H9 (cell line): ENCODE data around the gene PHC3. TPM values are rescaled to one million over a fixed set of nuclear protein-coding genes. Genes with fewer than 3 reads are reported as not detected.

ENCODE experiments used
- DNase-seq: peaks from one replicate; pipeline ENCODE4 v3.0.0-alpha.2; 2017
- H2AFZ ChIP-seq: one replicate; pipeline ENCODE4 v1.6.1; 2013; ENCODE audit warnings: mild to moderate bottlenecking, low read length, control low read depth, moderate library complexity
- H2AK5ac ChIP-seq: 2 replicates; pipeline ENCODE4 v1.6.1; 2013; ENCODE audit warnings: low read length, control low read depth, mixed read lengths; ENCODE audit not compliant: insufficient read length
- H2BK120ac ChIP-seq: one replicate; pipeline ENCODE4 v1.6.1; 2013; ENCODE audit warnings: low read depth, mild to moderate bottlenecking, low read length, control low read depth, inconsistent platforms; ENCODE audit not compliant: poor library complexity, severe bottlenecking
- H2BK12ac ChIP-seq: 2 replicates; pipeline ENCODE4 v1.6.1; 2013; ENCODE audit warnings: low read length, control low read depth, mixed read lengths, low read depth; ENCODE audit not compliant: insufficient read length
- H2BK15ac ChIP-seq: 2 replicates; pipeline ENCODE4 v1.6.1; 2013; ENCODE audit warnings: low read depth, low read length, control low read depth
- H2BK20ac ChIP-seq: one replicate; pipeline ENCODE4 v1.6.1; 2013; ENCODE audit warnings: low read depth, mild to moderate bottlenecking, low read length, control low read depth, inconsistent platforms; ENCODE audit not compliant: poor library complexity, severe bottlenecking
- H2BK5ac ChIP-seq: 2 replicates; pipeline ENCODE4 v1.6.1; 2013; ENCODE audit warnings: low read length, control low read depth, mixed read lengths; ENCODE audit not compliant: insufficient read length
- H3K14ac ChIP-seq: 2 replicates; pipeline ENCODE4 v1.6.1; 2013; ENCODE audit warnings: low read length, control low read depth; ENCODE audit not compliant: insufficient read depth
- H3K18ac ChIP-seq: 2 replicates; pipeline ENCODE4 v1.6.1; 2013; ENCODE audit warnings: low read depth, mild to moderate bottlenecking, mixed read lengths, low read length, control low read depth; ENCODE audit not compliant: insufficient read length
- H3K23ac ChIP-seq: 2 replicates; pipeline ENCODE4 v1.6.1; 2013; ENCODE audit warnings: low read length, control low read depth, mixed read lengths, low read depth; ENCODE audit not compliant: insufficient read length
- H3K23me2 ChIP-seq: 2 replicates; pipeline ENCODE4 v1.6.1; 2013; ENCODE audit warnings: low read depth, mild to moderate bottlenecking, mixed read lengths, low read length, control low read depth; ENCODE audit not compliant: insufficient read length, poor library complexity, severe bottlenecking
- H3K27ac ChIP-seq: 2 replicates; pipeline ENCODE4 v1.5.1; 2013; ENCODE audit warnings: low read length, control low read depth, mixed read lengths, low read depth; ENCODE audit not compliant: insufficient read length
- H3K27me3 ChIP-seq: 2 replicates; pipeline ENCODE4 v1.6.1; 2013; ENCODE audit warnings: low read length, control low read depth, inconsistent platforms; ENCODE audit not compliant: insufficient read depth
- H3K4ac ChIP-seq: 2 replicates; pipeline ENCODE4 v1.6.1; 2013; ENCODE audit warnings: low read depth, mild to moderate bottlenecking, control low read depth, inconsistent platforms, low read length, moderate library complexity
- H3K4me1 ChIP-seq: 2 replicates; pipeline ENCODE4 v1.6.1; 2013; ENCODE audit warnings: low read length, control low read depth, inconsistent platforms; ENCODE audit not compliant: insufficient read depth
- H3K4me2 ChIP-seq: 2 replicates; pipeline ENCODE4 v1.6.1; 2013; ENCODE audit warnings: low read length, control low read depth, mixed read lengths; ENCODE audit not compliant: insufficient read length, insufficient read depth
- H3K56ac ChIP-seq: 2 replicates; pipeline ENCODE4 v1.6.1; 2013; ENCODE audit warnings: low read depth, mild to moderate bottlenecking, mixed read lengths, low read length, control low read depth; ENCODE audit not compliant: insufficient read length
- H3K79me1 ChIP-seq: 2 replicates; pipeline ENCODE4 v1.6.1; 2013; ENCODE audit warnings: low read depth, mild to moderate bottlenecking, moderate library complexity, low read length, control low read depth, inconsistent platforms; ENCODE audit not compliant: insufficient read depth, poor library complexity, severe bottlenecking
- H3K79me2 ChIP-seq: 2 replicates; pipeline ENCODE4 v1.6.1; 2013; ENCODE audit warnings: low read length, control low read depth, inconsistent platforms; ENCODE audit not compliant: insufficient read depth
- H3K9ac ChIP-seq: 2 replicates; pipeline ENCODE4 v1.6.1; 2013; ENCODE audit warnings: low read length, control low read depth, mixed read lengths; ENCODE audit not compliant: insufficient read length; ENCODE audit errors: extremely low read depth
- H3K9me3 ChIP-seq: one replicate; pipeline ENCODE4 v1.6.1; 2013; ENCODE audit warnings: low read depth, low read length, inconsistent platforms; ENCODE audit not compliant: control insufficient read depth
- H3T11ph ChIP-seq: one replicate; pipeline ENCODE4 v1.6.1; 2013; ENCODE audit warnings: mild to moderate bottlenecking, low read length, control low read depth, inconsistent platforms
- H4K20me1 ChIP-seq: one replicate; pipeline ENCODE4 v1.6.1; 2013; ENCODE audit not compliant: control insufficient read depth, insufficient read length, insufficient read depth
- H4K5ac ChIP-seq: 2 replicates; pipeline ENCODE4 v1.6.1; 2013; ENCODE audit warnings: low read depth, mild to moderate bottlenecking, mixed read lengths, low read length, control low read depth; ENCODE audit not compliant: insufficient read length
- H4K8ac ChIP-seq: replicated peaks from 2 replicates; pipeline ENCODE4 v1.6.1; 2013; ENCODE audit warnings: low read length, control low read depth, mixed read lengths, low read depth; ENCODE audit not compliant: insufficient read length
- H4K91ac ChIP-seq: 2 replicates; pipeline ENCODE4 v1.6.1; 2013; ENCODE audit warnings: low read depth, mild to moderate bottlenecking, moderate library complexity, mixed read lengths, low read length, control low read depth; ENCODE audit not compliant: insufficient read length
- H3K27ac Mint-ChIP-seq, 3 experiments: 2 replicates in 2 of 3; 3 replicates in 1 of 3; pipeline ENCODE4 v1.8.0; 2020 to 2021; ENCODE audit warnings: mixed read lengths in 3 of 3, mild to moderate bottlenecking in 1 of 3, moderate library complexity in 1 of 3
- H3K27me3 Mint-ChIP-seq: 2 replicates; pipeline ENCODE4 v1.8.0; 2021; ENCODE audit warnings: low read depth, mild to moderate bottlenecking, moderate library complexity, mixed read lengths
- H3K36me3 Mint-ChIP-seq, 3 experiments: 2 replicates in 2 of 3; 3 replicates in 1 of 3; pipeline ENCODE4 v1.8.0; 2020 to 2021; ENCODE audit warnings: low read depth in 3 of 3, mixed read lengths in 3 of 3; ENCODE audit not compliant: insufficient read depth in 1 of 3
- H3K4me1 Mint-ChIP-seq, 2 experiments: 2 replicates each; pipeline ENCODE4 v1.8.0; 2020; ENCODE audit warnings: mixed read lengths in 2 of 2
- H3K4me3 Mint-ChIP-seq, 2 experiments: 2 replicates in 1 of 2; 3 replicates in 1 of 2; pipeline ENCODE4 v1.8.0; 2020 to 2021; ENCODE audit warnings: mild to moderate bottlenecking in 2 of 2, mixed read lengths in 2 of 2, moderate library complexity in 1 of 2
- H3K9me3 Mint-ChIP-seq, 2 experiments: 2 replicates in 1 of 2; 3 replicates in 1 of 2; pipeline ENCODE4 v1.8.0; 2020; ENCODE audit warnings: mild to moderate bottlenecking in 2 of 2, mixed read lengths in 2 of 2, moderate library complexity in 1 of 2
- CTCF ChIP-seq: fragments of 200-600 bp; sonication (generic); conservative IDR thresholded peaks from 3 replicates; pipeline ENCODE4 v1.8.0; 2021; ENCODE audit warnings: antibody characterized with exemption, mild to moderate bottlenecking
- WGBS: extraction: QIAGEN DNeasy Blood & Tissue Kit; methylation state at CpG from one replicate; pipeline ENCODE4 v1.1.7; 2013; ENCODE audit warnings: missing lambda C conversion rate, low lambda C conversion rate, mixed read lengths; ENCODE audit not compliant: insufficient read length; ENCODE audit errors: extremely low coverage; 5-methylcytosine and 5-hydroxymethylcytosine counted together
- total RNA-seq: library from RNA; stranded (reverse); gene quantifications from 2 replicates; pipeline ENCODE4 v1.2.1, GENCODE V29; 2021

PHC3 gene
- total RNA-seq, 1 experiment from 2014 or later = 26.4 TPM

GRCh38 chr3:170137986-170138385 lies 43.5 kb downstream of the PHC3 start:
- no peak overlapping the region for H2BK20ac ChIP-seq
- H2AK5ac ChIP-seq = no peak overlapping the region
- H3K23me2 ChIP-seq = no peaks in the 10 kb centered on the region
- no peak overlapping the region for H2BK5ac ChIP-seq
- Mint-ChIP-seq H3K36me3 (peaks cover 13 to 34% (median 22%) of the 10 kb centered on the region in 3 experiments; a peak in 6 of 7 replicates), H3K4me3 (no peak overlapping the region), H3K27ac (no peak overlapping the region), H3K4me1 (no peaks in the 10 kb centered on the region), H3K9me3 (no peaks in the 10 kb centered on the region), H3K27me3 (no peaks in the 10 kb centered on the region)
- no peak overlapping the region for H3K14ac ChIP-seq
- no peak for TF ChIP-seq CTCF
- no peaks in the 10 kb centered on the region for H3K4me1 ChIP-seq
- no peak overlapping the region for H2BK12ac ChIP-seq
- no peaks in the 10 kb centered on the region for H3K79me1 ChIP-seq
- H3K56ac ChIP-seq = no peak overlapping the region
- no peak overlapping the region for H3T11ph ChIP-seq
- H4K20me1 ChIP-seq = no peaks in the 10 kb centered on the region
- no peak overlapping the region for H3K4ac ChIP-seq
- no peak overlapping the region for H3K4me2 ChIP-seq
- WGBS = no CpG with 5 or more reads among the region's 5 CpGs
- no peak overlapping the region for H2BK120ac ChIP-seq
- no peak for DNase-seq
- H3K23ac ChIP-seq = no peak overlapping the region
- no peak overlapping the region for H3K27ac ChIP-seq
- H3K18ac ChIP-seq = no peak overlapping the region
- no peak overlapping the region for H4K91ac ChIP-seq
- no peak overlapping the region for H2AFZ ChIP-seq
- H3K79me2 ChIP-seq = no peaks in the 10 kb centered on the region; the same call in 1 of the 2 replicates
- no peak overlapping the region for H3K9ac ChIP-seq
- no peaks in the 10 kb centered on the region for H3K9me3 ChIP-seq
- H4K8ac ChIP-seq = no peak overlapping the region
- no peaks in the 10 kb centered on the region for H3K27me3 ChIP-seq
- no peak overlapping the region for H4K5ac ChIP-seq
- no peak overlapping the region for H2BK15ac ChIP-seq
